T47D (cell line): ENCODE measurements around the gene DYNC1I1.
"Not testable (repeated sequence)": the region's sequence is repeated elsewhere in the genome, so short reads cannot be mapped to it uniquely, and the experiment has no call there.

Experiments used
- DNase-seq, 2 experiments: peaks; one replicate each; pipeline versions ENCODE4 v3.0.0 to v3.0.0-alpha.2; 2011 to 2012; ENCODE audit warnings: low read depth in 1 of 2, low spot score in 1 of 2
- JUND ChIP-seq: IDR thresholded peaks from 2 replicates; pipeline ENCODE4 v1.6.1; 2012; ENCODE audit warnings: low read depth
- in situ Hi-C: cut with HindIII; loops from 2 replicates; pipeline ENCODE4 v1.10.0; 2016; ENCODE audit warnings: low sequenced_read_pairs, low pct_unique_long_range_greater_than_20kb

Gene DYNC1I1

DNA sequence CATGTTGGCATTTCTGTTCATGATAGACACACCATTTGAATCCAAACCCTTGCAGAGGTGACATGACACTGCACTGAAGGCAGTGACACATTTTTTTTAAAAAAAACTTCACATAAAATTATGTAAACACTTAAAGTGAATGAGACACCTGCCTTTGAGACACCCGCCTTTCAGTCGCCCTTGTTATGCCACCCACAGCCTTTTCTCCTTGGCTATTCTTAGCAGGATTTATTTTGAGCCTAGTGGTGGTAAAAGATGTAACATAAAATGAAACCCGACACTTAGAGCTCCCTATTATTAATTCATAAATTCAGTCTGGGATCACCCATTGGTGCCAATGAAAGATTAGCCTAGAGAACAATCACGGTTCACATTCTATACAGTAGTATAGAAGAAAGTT, 161.3 kb downstream of the DYNC1I1 start:
- DNase-seq: no peak
- no peak for TF ChIP-seq JUND
- in situ Hi-C loops: no loop called here

- in situ Hi-C loops, DNase-seq: not testable (repeated sequence)
Measured at GRCh38 chr7:95944867-95945266, 172.5 kb downstream of the DYNC1I1 start.

DNA sequence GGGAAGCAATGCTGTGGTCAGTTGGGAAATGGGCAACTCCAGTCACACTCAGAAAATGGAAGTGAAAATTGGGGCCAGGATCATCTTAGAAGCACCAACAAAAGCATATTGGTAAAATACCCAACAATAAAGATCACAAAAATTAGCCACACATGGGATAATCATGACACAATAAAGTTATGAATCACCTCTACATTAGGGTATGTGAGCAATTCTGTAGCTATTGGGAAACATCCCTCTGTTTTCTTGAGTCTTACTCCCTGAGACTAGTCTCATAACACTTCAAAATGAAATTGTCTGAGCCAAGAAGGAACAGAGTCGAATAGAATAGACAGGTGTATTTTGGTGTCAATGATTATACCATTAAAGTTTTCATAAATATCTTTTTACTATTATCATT, 178.3 kb downstream of the DYNC1I1 start:
- DNase-seq: no peak
- no peak for TF ChIP-seq JUND
- in situ Hi-C loops: no loop called here

- no peak for DNase-seq
- in situ Hi-C loops: no loop called here
- no peak for TF ChIP-seq JUND
Measured at GRCh38 chr7:95951531-95951930, 179.2 kb downstream of the DYNC1I1 start.

GRCh38 chr7:95951997-95952795, 179.8 kb downstream of the DYNC1I1 start:
- TF ChIP-seq JUND: no peak
- DNase-seq: no peak
- in situ Hi-C loops: no loop called here

DNA sequence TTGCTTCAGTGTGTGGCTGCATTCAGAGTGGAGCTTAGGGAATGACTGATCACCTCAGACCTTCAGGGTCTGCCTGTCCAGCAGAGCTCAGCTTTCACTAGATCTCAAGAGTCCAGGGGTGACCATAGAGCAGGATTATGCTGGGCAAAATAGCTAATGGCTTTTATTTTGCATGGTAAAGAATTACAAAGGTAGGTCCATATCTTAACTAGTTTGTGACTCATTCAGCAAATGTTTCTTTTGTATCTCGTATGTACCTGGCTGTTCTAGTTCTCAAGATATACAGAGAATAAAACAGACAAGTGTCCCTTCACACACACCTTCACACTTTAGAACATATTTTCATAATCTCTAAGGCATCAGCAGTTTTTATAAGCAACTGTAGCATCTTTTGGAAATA, 180.5 kb downstream of the DYNC1I1 start:
- in situ Hi-C loops: no loop called here
- no peak for DNase-seq
- no peak for TF ChIP-seq JUND

GRCh38 chr7:95955748-95956147, 183.4 kb downstream of the DYNC1I1 start:
- in situ Hi-C loops: no loop called here
- no peak for DNase-seq
- TF ChIP-seq JUND: no peak

- in situ Hi-C loops: no loop called here
- TF ChIP-seq JUND: no peak
- DNase-seq: no peak
Measured at GRCh38 chr7:95957510-95957909, 185.2 kb downstream of the DYNC1I1 start.

GRCh38 chr7:95960706-95961244, 188.4 kb downstream of the DYNC1I1 start:
- no peak for TF ChIP-seq JUND
- DNase-seq: no peak
- in situ Hi-C loops: no loop called here

- TF ChIP-seq JUND: no peak
- in situ Hi-C loops: no loop called here
- DNase-seq: no peak
Measured at GRCh38 chr7:95963446-95963990, 191.2 kb downstream of the DYNC1I1 start.

- in situ Hi-C loops: no loop called here
- no peak for TF ChIP-seq JUND
- DNase-seq: no peak
Measured at GRCh38 chr7:95971716-95972115, 199.4 kb downstream of the DYNC1I1 start.

- DNase-seq: no peak
- in situ Hi-C loops: no loop called here
- no peak for TF ChIP-seq JUND
Measured at GRCh38 chr7:95972523-95972922, 200.2 kb downstream of the DYNC1I1 start.

DNA sequence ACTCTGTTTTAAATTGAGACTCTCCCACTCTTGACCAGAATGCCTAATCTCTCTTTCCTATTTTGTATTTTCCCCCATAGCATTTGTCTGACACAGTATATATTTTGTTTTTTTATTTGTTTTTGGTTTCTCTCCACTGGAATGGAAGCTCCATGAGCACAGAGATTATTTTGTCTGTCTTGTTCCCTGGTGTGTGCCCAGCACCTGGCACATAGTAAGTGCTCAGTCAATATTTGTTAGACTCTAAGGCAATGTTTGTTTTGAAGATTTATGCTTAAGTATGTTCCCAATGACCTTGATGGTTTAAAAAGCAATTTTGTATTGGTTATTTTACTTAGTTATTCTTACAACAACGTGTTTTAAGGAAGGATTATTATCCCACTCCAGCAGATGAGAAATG, 201.8 kb downstream of the DYNC1I1 start:
- no peak for TF ChIP-seq JUND
- no peak for DNase-seq
- in situ Hi-C loops: no loop called here
